COR-L47 (cell line): ENCODE results near the gene TPTE2.
"Not testable (repeated sequence)": the region's sequence is repeated elsewhere in the genome, so short reads cannot be mapped to it uniquely, and the experiment has no call there.

Experiments
- DNase-seq: peaks from one replicate; lab custom pipeline; 2025; lab: John Stamatoyannopoulos, UW

TPTE2 gene

GRCh38 chr13:19567820-19568534, 6.6 kb upstream of the TPTE2 start:
- DNase-seq = no peak

GRCh38 chr13:19561585-19561984, 253 bp upstream of the TPTE2 start:
- DNase-seq = no peak

GRCh38 chr13:19560672-19561071, 660 bp downstream of the TPTE2 start:
- DNase-seq = not testable (repeated sequence)

- not testable (repeated sequence) for DNase-seq
Measured at GRCh38 chr13:19559739-19560138, 1.6 kb downstream of the TPTE2 start.

GRCh38 chr13:19557287-19557686, 4.0 kb downstream of the TPTE2 start:
- not testable (repeated sequence) for DNase-seq

- not testable (repeated sequence) for DNase-seq
Measured at GRCh38 chr13:19549245-19549644, 12.1 kb downstream of the TPTE2 start.

- DNase-seq = not testable (repeated sequence)
Measured at GRCh38 chr13:19525634-19526033, 35.7 kb downstream of the TPTE2 start.

GRCh38 chr13:19519049-19519448, 42.3 kb downstream of the TPTE2 start:
- DNase-seq = no peak

GRCh38 chr13:19507623-19508022, 53.7 kb downstream of the TPTE2 start:
- not testable (repeated sequence) for DNase-seq

- not testable (repeated sequence) for DNase-seq
Measured at GRCh38 chr13:19460126-19460525, 101.2 kb downstream of the TPTE2 start.

- peak; percentile 33 for DNase-seq
Measured at GRCh38 chr13:19439056-19439686, 122.2 kb downstream of the TPTE2 start.

- DNase-seq = not testable (repeated sequence)
Measured at GRCh38 chr13:19437780-19438179, 123.6 kb downstream of the TPTE2 start.

- DNase-seq = not testable (repeated sequence)
Measured at GRCh38 chr13:19422236-19422635, 139.1 kb downstream of the TPTE2 start.

GRCh38 chr13:19412494-19412893, 148.8 kb downstream of the TPTE2 start:
- not testable (repeated sequence) for DNase-seq

GRCh38 chr13:19382746-19383511, 178.4 kb downstream of the TPTE2 start:
- not testable (repeated sequence) for DNase-seq

GRCh38 chr13:19382111-19382510, 179.2 kb downstream of the TPTE2 start:
- DNase-seq = no peak
